Activated T-cell treated with anti-CD3 and anti-CD28 coated beads for 1 hour (primary cell): Measurements from ENCODE around the gene GANAB.
"Not testable (repeated sequence)": the region's sequence is repeated elsewhere in the genome, so short reads cannot be mapped to it uniquely, and the experiment has no call there.

Experiments
- DNase-seq: peaks from one replicate; pipeline ENCODE4 v3.0.0-alpha.2; 2020; ENCODE audit warnings: low read depth

Gene GANAB

GRCh38 chr11:62645946-62646824 is at the start of gene GANAB:
GANAB (minus strand) TSS chr11:62646613; CDS start chr11:62646599, 14 bp downstream.
- DNase-seq = peak; percentile 100

- DNase-seq = peak; percentile 72
Measured at GRCh38 chr11:62694455-62695167, 48.2 kb upstream of the GANAB start.

- not testable (repeated sequence) for DNase-seq
Measured at GRCh38 chr11:62693624-62694023, 47.2 kb upstream of the GANAB start.

- DNase-seq = no peak
Measured at GRCh38 chr11:62689421-62690183, 43.2 kb upstream of the GANAB start, which contains the start of gene LRRN4CL. LRRN4CL (minus strand) TSS chr11:62689530; CDS start chr11:62688508, 1,022 bp downstream.

GRCh38 chr11:62688491-62688890 is 42.1 kb upstream of the GANAB start:
- DNase-seq = no peak

- no peak for DNase-seq
Measured at GRCh38 chr11:62687508-62688396, 41.3 kb upstream of the GANAB start.

GRCh38 chr11:62682518-62682917 is 36.1 kb upstream of the GANAB start:
- DNase-seq = no peak

GRCh38 chr11:62680825-62681240 is 34.4 kb upstream of the GANAB start:
- DNase-seq = peak; percentile 14

- peak; percentile 73 for DNase-seq
Measured at GRCh38 chr11:62678770-62679696, 32.6 kb upstream of the GANAB start, which contains the start of gene UBXN1. UBXN1 (minus strand) TSS chr11:62679073; CDS start chr11:62678923, 150 bp downstream.

- DNase-seq = no peak
Measured at GRCh38 chr11:62678433-62678769, 32.0 kb upstream of the GANAB start.

- no peak for DNase-seq
Measured at GRCh38 chr11:62677714-62678113, 31.3 kb upstream of the GANAB start.

- no peak for DNase-seq
Measured at GRCh38 chr11:62677156-62677555, 30.7 kb upstream of the GANAB start.

GRCh38 chr11:62676698-62677097 is 30.3 kb upstream of the GANAB start:
- DNase-seq = no peak

- not testable (repeated sequence) for DNase-seq
Measured at GRCh38 chr11:62675415-62675814, 29.0 kb upstream of the GANAB start.

- DNase-seq = no peak
Measured at GRCh38 chr11:62673196-62673525, 26.7 kb upstream of the GANAB start.

GRCh38 chr11:62671608-62672389 is 25.4 kb upstream of the GANAB start, which contains the start of the genes LBHD1 and UQCC3:
LBHD1 (minus strand) TSS chr11:62672267; CDS start chr11:62670031, 2,236 bp downstream.
UQCC3 (plus strand) TSS chr11:62671673; CDS start chr11:62671746, 73 bp downstream.
- DNase-seq = peak; percentile 49

GRCh38 chr11:62671236-62671607 is 24.8 kb upstream of the GANAB start:
- DNase-seq = no peak

GRCh38 chr11:62669420-62670161 is 23.2 kb upstream of the GANAB start:
- DNase-seq = no peak
